A549 (cell line): ENCODE data around the gene AUTS2. TPM values are rescaled to one million over a fixed set of nuclear protein-coding genes. Genes with fewer than 3 reads are reported as not detected.

Source experiments
- ATAC-seq, 2 experiments: fragments of 200-7000 bp in 1 of 2; fragments of >200 bp in 1 of 2; cut with Nextera tagmentation in 1 of 2; cut with Tn5 transposase in 1 of 2; 3 replicates each; pipeline versions ENCODE4 v1.8.0 to v1.9.1; 2018 to 2020; ENCODE audit warnings: mild to moderate bottlenecking in 1 of 2, moderate library complexity in 1 of 2
- CTCF ChIA-PET: fragments of 300-600 bp; sonication (Branson Sonifier 250); formaldehyde crosslinking; extraction: SDS; loops from one replicate; lab custom pipeline; 2021; ENCODE audit warnings: antibody characterized with exemption, inconsistent platforms; lab: Yijun Ruan, JAX
- POLR2A ChIA-PET: fragments of 350-600 bp; formaldehyde crosslinking; extraction: SDS; loops from one replicate; lab custom pipeline; 2021; ENCODE audit warnings: antibody characterized with exemption, inconsistent platforms; lab: Yijun Ruan, JAX
- DNase-seq, 2 experiments: peaks; one replicate each; pipeline versions ENCODE4 v3.0.0 to v3.0.0-alpha.2; 2011 to 2016; ENCODE audit warnings: low read depth in 1 of 2, low spot score in 1 of 2
- FAIRE-seq: peaks from 2 replicates; lab custom pipeline; 2011; peaks lifted over from hg19 to GRCh38; lab: Jason Lieb, UNC
- H3K27ac ChIP-seq, 2 experiments: fragments of >200 bp; sonication (Bioruptor Twin); formaldehyde crosslinking; 3 replicates each; pipeline ENCODE4 v1.5.1; 2016 to 2017
- H3K4me1 ChIP-seq: fragments of >200 bp; sonication (Bioruptor Twin); formaldehyde crosslinking; 3 replicates; pipeline ENCODE4 v1.6.1; 2016
- H3K4me2 ChIP-seq: fragments of >200 bp; sonication (Bioruptor Twin); formaldehyde crosslinking; 3 replicates; pipeline ENCODE4 v1.6.1; 2016
- H3K4me3 ChIP-seq: fragments of >200 bp; sonication (Bioruptor Twin); formaldehyde crosslinking; 3 replicates; pipeline ENCODE4 v1.5.1; 2016
- H3K9me3 ChIP-seq: fragments of >200 bp; sonication (Bioruptor Twin); formaldehyde crosslinking; 3 replicates; pipeline ENCODE4 v1.6.1; 2016
- CHD4 ChIP-seq: fragments of 200-600 bp; sonication (generic); IDR thresholded peaks from 2 replicates; pipeline ENCODE4 v1.6.1; 2016; ENCODE audit warnings: antibody characterized with exemption, mild to moderate bottlenecking, borderline replicate concordance
- CTCF ChIP-seq: fragments of >200 bp; sonication (Bioruptor Twin); formaldehyde crosslinking; IDR thresholded peaks from 3 replicates; pipeline ENCODE4 v1.5.1; 2016
- EP300 ChIP-seq, 2 experiments: fragments of >200 bp; sonication (Bioruptor Twin); formaldehyde crosslinking; IDR thresholded peaks; 2 replicates in 1 of 2; 3 replicates in 1 of 2; pipeline ENCODE4 v1.6.1; 2016 to 2017
- FOSL2 ChIP-seq, 2 experiments: fragments of 450-650 bp in 1 of 2; fragments of >200 bp in 1 of 2; sonication (Bioruptor Twin) in 1 of 2; formaldehyde crosslinking; IDR thresholded peaks; 2 replicates each; pipeline versions ENCODE4 v1.5.0 to v1.6.1; 2016 to 2020; ENCODE audit warnings: mild to moderate bottlenecking in 1 of 2, moderate library complexity in 1 of 2
- HEYL ChIP-seq: fragments of 250-450 bp; sonication (Bioruptor Pico); IDR thresholded peaks from 2 replicates; pipeline ENCODE4 v1.8.0; 2021; ENCODE audit warnings: mild to moderate bottlenecking, moderate library complexity
- MYC ChIP-seq: IDR thresholded peaks from 2 replicates; pipeline ENCODE4 v1.6.1; 2012; ENCODE audit warnings: mild to moderate bottlenecking, inconsistent platforms, low read length, improper control_type of control experiment, borderline replicate concordance
- NFE2L2 ChIP-seq: fragments of 150-350 bp; conservative IDR thresholded peaks from 2 replicates; pipeline ENCODE4 v1.6.1; 2014; ENCODE audit warnings: low read length
- NPAS2 ChIP-seq: fragments of 250-450 bp; sonication (Bioruptor Pico); IDR thresholded peaks from 2 replicates; pipeline ENCODE4 v1.8.0; 2022; ENCODE audit warnings: mild to moderate bottlenecking, moderate library complexity, borderline replicate concordance
- RNF2 ChIP-seq: fragments of 200-600 bp; sonication (generic); IDR thresholded peaks from 2 replicates; pipeline ENCODE4 v1.6.1; 2016; ENCODE audit warnings: low read depth, mild to moderate bottlenecking, antibody characterized with exemption, moderate library complexity, borderline replicate concordance
- SMC3 ChIP-seq: fragments of >200 bp; sonication (Bioruptor Twin); formaldehyde crosslinking; IDR thresholded peaks from 3 replicates; pipeline ENCODE4 v1.6.1; 2018; ENCODE audit warnings: inconsistent platforms
- WGBS: methylation state at CpG from one replicate; pipeline ENCODE4 v1.1.6; 2017; ENCODE audit errors: missing lambda C conversion rate; 5-methylcytosine and 5-hydroxymethylcytosine counted together
- polyA plus RNA-seq, 4 experiments: library from polyadenylated mRNA; depleted of rRNA in 3 of 4; stranded (reverse); fragments of >200 nt; fragmentation: RNase III in 1 of 4; extraction: RNeasy Plus Mini Kit Qiagen cat#74134 plus additional on column Dnase treatment in 1 of 4; gene quantifications; 2 replicates in 3 of 4; 3 replicates in 1 of 4; pipeline ENCODE4 v1.2.3, GENCODE V29; 2011 to 2017
- TF ChIP-seq, protein P1 (sequence below): IDR thresholded peaks from 2 replicates; pipeline ENCODE4 v1.6.1; 2012
- TF ChIP-seq, protein P2 (sequence below): fragments of 200-600 bp; sonication (generic); IDR thresholded peaks from 2 replicates; pipeline ENCODE4 v1.6.1; 2016; ENCODE audit warnings: antibody characterized with exemption, mild to moderate bottlenecking, moderate library complexity
- TF ChIP-seq, protein P3 (sequence below): IDR thresholded peaks from 2 replicates; pipeline ENCODE4 v1.6.1; 2012; ENCODE audit warnings: low read depth, borderline replicate concordance

The AUTS2 gene
- polyA plus RNA-seq, 2 of the 4 experiments (the other 2 are of a cell fraction): 1.6 to 3.6 TPM

DNA sequence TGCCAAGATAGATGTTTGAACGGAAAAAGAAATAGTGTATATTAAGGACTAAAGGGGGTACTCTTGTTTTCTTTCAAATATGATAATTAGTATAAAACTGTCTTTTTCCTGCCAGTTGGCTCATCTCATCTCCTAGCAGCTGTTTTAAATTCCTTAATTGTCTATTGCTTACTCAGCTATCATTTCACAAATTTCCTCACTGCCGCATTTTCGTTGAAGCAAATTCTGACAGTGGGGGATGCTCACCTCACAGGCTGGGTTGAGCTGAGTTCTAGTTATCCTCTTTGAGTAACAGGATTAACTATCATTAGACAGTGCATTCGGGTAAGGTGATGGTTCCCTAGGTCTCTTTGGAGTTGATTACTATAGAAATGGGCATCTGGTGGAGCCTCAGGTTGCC, 592.0 kb downstream of the AUTS2 start:
- FAIRE-seq: no peak

GRCh38 chr7:70193514-70193913, 595.2 kb downstream of the AUTS2 start:
- Histone ChIP-seq H3K4me2 (no peak overlapping the region), H3K27ac (no peak overlapping the region), H3K4me3 (no peak overlapping the region), H3K9me3 (peaks cover 6% of the 10 kb centered on the region; the same call in 2 of the 3 replicates), H3K4me1 (no peaks in the 10 kb centered on the region)
- ChIA-PET POLR2A (no interaction called here), CTCF (interaction anchor here (0.8 to 1.1 kb wide), 2 partner anchors 10 to 11 kb away, joined by 3 to 5 read pairs; no protein-coding TSS in a partner anchor)
- FAIRE-seq (no peak), DNase-seq (peak in 1 of 2 experiments; percentile 4), ATAC-seq (no peak)
- TF ChIP-seq RNF2: no peak
- TF ChIP-seq SMC3: 0 out of 3 replicates have a peak, but pooled peaks have one; percentile 9
- no peak for TF ChIP-seq HEYL (CRISPR knock-in tag)
- peak; percentile 35 for TF ChIP-seq CTCF
- 17% methylated on average over 4 of the region's 4 CpGs for WGBS

More for the DNA sequence above, 592.0 kb downstream of the AUTS2 start:
- 60% methylated on average over 4 of the region's 4 CpGs for WGBS
- Histone ChIP-seq H3K4me1 (no peaks in the 10 kb centered on the region), H3K27ac (no peak overlapping the region), H3K4me2 (no peak overlapping the region), H3K9me3 (peaks cover 6% of the 10 kb centered on the region; the same call in 2 of the 3 replicates), H3K4me3 (no peak overlapping the region)
- CTCF ChIA-PET: no interaction called here
- POLR2A ChIA-PET: no interaction called here
- DNase-seq (no peak), ATAC-seq (no peak)
- TF ChIP-seq EP300 (IDR thresholded peaks at IDR 0.05) (no peak), NPAS2 (CRISPR knock-in tag) (no peak), CHD4 (no peak), MYC (no peak), NFE2L2 (no peak)
- TF ChIP-seq, protein P1, sequence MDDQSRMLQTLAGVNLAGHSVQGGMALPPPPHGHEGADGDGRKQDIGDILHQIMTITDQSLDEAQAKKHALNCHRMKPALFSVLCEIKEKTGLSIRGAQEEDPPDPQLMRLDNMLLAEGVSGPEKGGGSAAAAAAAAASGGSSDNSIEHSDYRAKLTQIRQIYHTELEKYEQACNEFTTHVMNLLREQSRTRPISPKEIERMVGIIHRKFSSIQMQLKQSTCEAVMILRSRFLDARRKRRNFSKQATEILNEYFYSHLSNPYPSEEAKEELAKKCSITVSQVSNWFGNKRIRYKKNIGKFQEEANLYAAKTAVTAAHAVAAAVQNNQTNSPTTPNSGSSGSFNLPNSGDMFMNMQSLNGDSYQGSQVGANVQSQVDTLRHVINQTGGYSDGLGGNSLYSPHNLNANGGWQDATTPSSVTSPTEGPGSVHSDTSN: no peak

DNA sequence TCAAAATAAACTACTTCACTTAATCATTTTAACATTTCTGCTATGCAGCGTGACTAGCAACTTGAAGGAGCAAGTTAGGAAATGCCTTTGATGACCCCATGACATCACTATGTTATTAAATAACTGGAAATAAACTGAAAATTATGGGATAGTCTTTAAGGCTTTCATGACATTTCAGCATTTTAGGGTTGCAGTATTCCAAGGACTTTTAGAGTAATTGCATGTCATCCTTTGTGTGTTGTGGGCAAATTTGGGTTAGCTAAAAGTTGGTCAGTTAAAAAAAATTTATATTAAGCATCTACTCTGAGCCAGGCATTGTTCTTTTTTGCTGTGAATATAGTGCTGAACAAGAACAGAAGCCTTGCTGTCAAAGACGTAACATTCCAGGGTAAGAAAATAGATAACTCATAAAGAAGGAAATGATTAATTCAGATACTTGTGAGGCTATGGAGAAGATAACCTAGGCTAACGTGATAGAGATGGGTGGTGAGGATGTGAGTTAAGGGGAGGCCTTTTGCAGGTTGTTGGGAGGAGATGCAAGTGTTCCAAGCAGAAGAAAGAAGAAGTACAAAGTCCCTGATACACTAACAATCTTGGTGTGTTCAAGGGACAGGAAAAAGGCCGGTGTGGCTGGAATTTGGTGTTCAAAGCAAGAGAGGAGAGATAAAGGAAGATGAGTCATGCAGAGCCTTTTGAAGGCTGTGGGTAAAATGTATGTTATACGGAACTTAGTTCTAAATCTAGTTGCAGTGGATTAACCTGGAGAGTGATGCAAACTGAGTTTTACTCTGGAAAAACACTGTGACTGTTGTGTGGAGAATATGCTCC, 610.2 kb downstream of the AUTS2 start:
- H3K4me3 ChIP-seq: no peak overlapping the region
- no peaks in the 10 kb centered on the region for H3K9me3 ChIP-seq
- H3K4me2 ChIP-seq: peak overlapping the region; percentile 17; the same call in 2 of the 3 replicates
- DNase-seq (peak in 1 of 2 experiments; percentile 4), ATAC-seq (no peak), FAIRE-seq (peak; percentile 73)
- WGBS: 10% methylated on average over 5 of the region's 5 CpGs
- TF ChIP-seq MYC (no peak), FOSL2 (IDR thresholded peaks at IDR 0.05) (no peak), FOSL2 (CRISPR knock-in tag; IDR thresholded peaks at IDR 0.05) (peak; percentile 25; the same call in 1 of the 2 replicates)
- TF ChIP-seq, protein P2, sequence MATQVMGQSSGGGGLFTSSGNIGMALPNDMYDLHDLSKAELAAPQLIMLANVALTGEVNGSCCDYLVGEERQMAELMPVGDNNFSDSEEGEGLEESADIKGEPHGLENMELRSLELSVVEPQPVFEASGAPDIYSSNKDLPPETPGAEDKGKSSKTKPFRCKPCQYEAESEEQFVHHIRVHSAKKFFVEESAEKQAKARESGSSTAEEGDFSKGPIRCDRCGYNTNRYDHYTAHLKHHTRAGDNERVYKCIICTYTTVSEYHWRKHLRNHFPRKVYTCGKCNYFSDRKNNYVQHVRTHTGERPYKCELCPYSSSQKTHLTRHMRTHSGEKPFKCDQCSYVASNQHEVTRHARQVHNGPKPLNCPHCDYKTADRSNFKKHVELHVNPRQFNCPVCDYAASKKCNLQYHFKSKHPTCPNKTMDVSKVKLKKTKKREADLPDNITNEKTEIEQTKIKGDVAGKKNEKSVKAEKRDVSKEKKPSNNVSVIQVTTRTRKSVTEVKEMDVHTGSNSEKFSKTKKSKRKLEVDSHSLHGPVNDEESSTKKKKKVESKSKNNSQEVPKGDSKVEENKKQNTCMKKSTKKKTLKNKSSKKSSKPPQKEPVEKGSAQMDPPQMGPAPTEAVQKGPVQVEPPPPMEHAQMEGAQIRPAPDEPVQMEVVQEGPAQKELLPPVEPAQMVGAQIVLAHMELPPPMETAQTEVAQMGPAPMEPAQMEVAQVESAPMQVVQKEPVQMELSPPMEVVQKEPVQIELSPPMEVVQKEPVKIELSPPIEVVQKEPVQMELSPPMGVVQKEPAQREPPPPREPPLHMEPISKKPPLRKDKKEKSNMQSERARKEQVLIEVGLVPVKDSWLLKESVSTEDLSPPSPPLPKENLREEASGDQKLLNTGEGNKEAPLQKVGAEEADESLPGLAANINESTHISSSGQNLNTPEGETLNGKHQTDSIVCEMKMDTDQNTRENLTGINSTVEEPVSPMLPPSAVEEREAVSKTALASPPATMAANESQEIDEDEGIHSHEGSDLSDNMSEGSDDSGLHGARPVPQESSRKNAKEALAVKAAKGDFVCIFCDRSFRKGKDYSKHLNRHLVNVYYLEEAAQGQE: no peak
- TF ChIP-seq, protein P3, sequence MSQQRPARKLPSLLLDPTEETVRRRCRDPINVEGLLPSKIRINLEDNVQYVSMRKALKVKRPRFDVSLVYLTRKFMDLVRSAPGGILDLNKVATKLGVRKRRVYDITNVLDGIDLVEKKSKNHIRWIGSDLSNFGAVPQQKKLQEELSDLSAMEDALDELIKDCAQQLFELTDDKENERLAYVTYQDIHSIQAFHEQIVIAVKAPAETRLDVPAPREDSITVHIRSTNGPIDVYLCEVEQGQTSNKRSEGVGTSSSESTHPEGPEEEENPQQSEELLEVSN: no peak
- H3K27ac ChIP-seq: no peak overlapping the region
- ChIA-PET POLR2A (no interaction called here), CTCF (no interaction called here)
- H3K4me1 ChIP-seq: no peaks in the 10 kb centered on the region
